Measurements from ENCODE around the gene RNASE4.
A peak's percentile ranks its signal among the peaks of the same experiment; 100 is the strongest.

RNASE4 gene

GRCh38 chr14:20680843-20681347 is 3.5 kb upstream of the RNASE4 start:
- Histone ChIP-seq H3K9me3 (ENCODE audit: control insufficient read depth, insufficient read depth, low read length) (no peaks in the 10 kb centered on the region), H3K36me3 (ENCODE audit: control insufficient read depth, low read length) (no peaks in the 10 kb centered on the region), H4K20me1 (ENCODE audit: control insufficient read depth, insufficient read depth, low read depth, low read length) (no peaks in the 10 kb centered on the region), H3K4me1 (ENCODE audit: control insufficient read depth, low read length) (peaks cover 44% of the 10 kb centered on the region), H3K79me2 (ENCODE audit: control insufficient read depth, low read length) (no peaks in the 10 kb centered on the region), H3K4me2 (ENCODE audit: low read length) (peak overlapping the region; percentile 95), H3K4me3 (ENCODE audit: low read length) (peak overlapping the region; percentile 96), H3F3A (ENCODE audit: control insufficient read depth, insufficient read depth) (peaks cover 31% of the 10 kb centered on the region), H3K27ac (ENCODE audit: low read depth, low read length) (peak overlapping the region; percentile 76), H3K9me2 (replicated peaks; ENCODE audit: control insufficient read depth, low read length) (no peaks in the 10 kb centered on the region), H3K27me3 (ENCODE audit: control insufficient read depth, low read length) (peaks cover 11% of the 10 kb centered on the region)
- TF ChIP-seq CTCF (IDR thresholded peaks at IDR 0.05; ENCODE audit: low read depth, low read length, poor library complexity, severe bottlenecking) (no peak), EZH2phosphoT487 (IDR thresholded peaks at IDR 0.05; ENCODE audit: borderline replicate concordance, low read length) (no peak)

- Histone ChIP-seq H3K9me2 (replicated peaks; ENCODE audit: control insufficient read depth, low read length) (no peaks in the 10 kb centered on the region), H3K79me2 (ENCODE audit: control insufficient read depth, low read length) (no peaks in the 10 kb centered on the region), H3K9me3 (ENCODE audit: control insufficient read depth, insufficient read depth, low read length) (no peaks in the 10 kb centered on the region), H3K4me2 (ENCODE audit: low read length) (peak overlapping the region; percentile 95), H4K20me1 (ENCODE audit: control insufficient read depth, insufficient read depth, low read depth, low read length) (no peaks in the 10 kb centered on the region), H3F3A (ENCODE audit: control insufficient read depth, insufficient read depth) (peaks cover 31% of the 10 kb centered on the region), H3K4me1 (ENCODE audit: control insufficient read depth, low read length) (peaks cover 44% of the 10 kb centered on the region), H3K36me3 (ENCODE audit: control insufficient read depth, low read length) (no peaks in the 10 kb centered on the region), H3K27me3 (ENCODE audit: control insufficient read depth, low read length) (peaks cover 5% of the 10 kb centered on the region), H3K4me3 (ENCODE audit: low read length) (peak overlapping the region; percentile 96), H3K27ac (ENCODE audit: low read depth, low read length) (peak overlapping the region; percentile 76)
- TF ChIP-seq CTCF (IDR thresholded peaks at IDR 0.05; ENCODE audit: low read depth, low read length, poor library complexity, severe bottlenecking) (no peak), EZH2phosphoT487 (IDR thresholded peaks at IDR 0.05; ENCODE audit: borderline replicate concordance, low read length) (no peak)
Measured at GRCh38 chr14:20681348-20682126, 2.8 kb upstream of the RNASE4 start.

- peaks cover 31% of the 10 kb centered on the region for H3F3A ChIP-seq (ENCODE audit: control insufficient read depth, insufficient read depth)
- H3K9me3 ChIP-seq (ENCODE audit: control insufficient read depth, insufficient read depth, low read length), result no peaks in the 10 kb centered on the region
- peak overlapping the region; percentile 76 for H3K27ac ChIP-seq (ENCODE audit: low read depth, low read length)
- no peaks in the 10 kb centered on the region; the same call in 1 of the 2 replicates for H3K27me3 ChIP-seq (ENCODE audit: control insufficient read depth, low read length)
- H4K20me1 ChIP-seq (ENCODE audit: control insufficient read depth, insufficient read depth, low read depth, low read length), result no peaks in the 10 kb centered on the region
- TF ChIP-seq EZH2phosphoT487 (IDR thresholded peaks at IDR 0.05; ENCODE audit: borderline replicate concordance, low read length) (no peak), CTCF (IDR thresholded peaks at IDR 0.05; ENCODE audit: low read depth, low read length, poor library complexity, severe bottlenecking) (no peak)
- peaks cover 44% of the 10 kb centered on the region for H3K4me1 ChIP-seq (ENCODE audit: control insufficient read depth, low read length)
- H3K36me3 ChIP-seq (ENCODE audit: control insufficient read depth, low read length), result no peaks in the 10 kb centered on the region
- H3K79me2 ChIP-seq (ENCODE audit: control insufficient read depth, low read length), result no peaks in the 10 kb centered on the region
- peak overlapping the region; percentile 96 for H3K4me3 ChIP-seq (ENCODE audit: low read length)
- H3K4me2 ChIP-seq (ENCODE audit: low read length), result peak overlapping the region; percentile 95
- H3K9me2 ChIP-seq (replicated peaks; ENCODE audit: control insufficient read depth, low read length), result no peaks in the 10 kb centered on the region
Measured at GRCh38 chr14:20682127-20682434, 2.3 kb upstream of the RNASE4 start.
